Upper lobe of right lung (tissue), 1 donor: ENCODE results near the gene GCDH. TPM values are rescaled to one million over a fixed set of nuclear protein-coding genes. Genes with fewer than 3 reads are reported as not detected.
"Not testable (repeated sequence)": the region's sequence is repeated elsewhere in the genome, so short reads cannot be mapped to it uniquely, and the experiment has no call there.

ENCODE experiments used
- ATAC-seq: fragments of 200-7000 bp; cut with Tn5 transposase; one replicate; pipeline ENCODE4 v1.9.1; 2020; ENCODE audit warnings: mild to moderate bottlenecking, moderate library complexity
- DNase-seq: peaks from one replicate; pipeline ENCODE4 v3.0.0-alpha.2; 2020
- H3K27ac ChIP-seq: fragments of 200-600 bp; one replicate; pipeline ENCODE4 v1.8.0; 2022
- H3K27me3 ChIP-seq: fragments of 200-600 bp; one replicate; pipeline ENCODE4 v1.8.0; 2022; ENCODE audit warnings: mild to moderate bottlenecking
- H3K36me3 ChIP-seq: fragments of 200-600 bp; one replicate; pipeline ENCODE4 v1.8.0; 2022
- H3K4me1 ChIP-seq: fragments of 200-600 bp; one replicate; pipeline ENCODE4 v1.8.0; 2022
- H3K4me3 ChIP-seq: fragments of 200-600 bp; one replicate; pipeline ENCODE4 v1.8.0; 2022; ENCODE audit warnings: mild to moderate bottlenecking
- H3K9me3 ChIP-seq: fragments of 200-600 bp; one replicate; pipeline ENCODE4 v1.8.0; 2022
- CTCF ChIP-seq: fragments of 200-600 bp; IDR thresholded peaks from one replicate; pipeline ENCODE4 v1.8.0; 2022; ENCODE audit warnings: antibody characterized with exemption
- intact Hi-C: fragments of 100-400 bp; cut with DNase I; formaldehyde crosslinking; loops from one replicate; pipeline ENCODE4 v1.11.0; 2022
- total RNA-seq: library from RNA; stranded (reverse); fragmentation: NEBNext Ultra II Directional; extraction: Animal tissue kit (Norgen Biotek cat#: 25700); gene quantifications from one replicate; pipeline ENCODE4 v1.2.1, GENCODE V29; 2021
- donor health status: DM: no; HTN: yes; CAD: no; lungs with severe emphysema.

Gene GCDH
- total RNA-seq, 1 donor from 2014 or later = 21.0 TPM

- ATAC-seq (peak; percentile 90), DNase-seq (no peak)
- H3K27ac ChIP-seq = peak overlapping the region; percentile 24
Measured at GRCh38 chr19:12907166-12907565, 16.2 kb downstream of the GCDH start.

GRCh38 chr19:12912571-12912970, 21.6 kb downstream of the GCDH start:
- peak overlapping the region; percentile 60 for H3K27ac ChIP-seq
- ATAC-seq = no peak
- H3K27me3 ChIP-seq = no peaks in the 10 kb centered on the region
- no peak for DNase-seq
- H3K4me1 ChIP-seq = peaks cover 20% of the 10 kb centered on the region
- intact Hi-C loops = no loop called here
- peak overlapping the region; percentile 21 for H3K4me3 ChIP-seq
- no peak for TF ChIP-seq CTCF
- H3K9me3 ChIP-seq = no peaks in the 10 kb centered on the region
- H3K36me3 ChIP-seq = no peaks in the 10 kb centered on the region

More at GRCh38 chr19:12907166-12907565, 16.2 kb downstream of the GCDH start:
- no peaks in the 10 kb centered on the region for H3K4me1 ChIP-seq
- no peak for TF ChIP-seq CTCF
- no peak overlapping the region for H3K4me3 ChIP-seq
- no peaks in the 10 kb centered on the region for H3K36me3 ChIP-seq
- H3K27me3 ChIP-seq = no peaks in the 10 kb centered on the region
- intact Hi-C loops = no loop called here
- no peaks in the 10 kb centered on the region for H3K9me3 ChIP-seq

GRCh38 chr19:12913011-12913561, 22.1 kb downstream of the GCDH start:
- ATAC-seq (peak; percentile 78), DNase-seq (peak; percentile 76)
- H3K9me3 ChIP-seq = no peaks in the 10 kb centered on the region
- no peaks in the 10 kb centered on the region for H3K27me3 ChIP-seq
- peaks cover 20% of the 10 kb centered on the region for H3K4me1 ChIP-seq
- intact Hi-C loops = no loop called here
- peak overlapping the region; percentile 60 for H3K27ac ChIP-seq
- H3K36me3 ChIP-seq = no peaks in the 10 kb centered on the region
- H3K4me3 ChIP-seq = peak overlapping the region; percentile 21
- no peak for TF ChIP-seq CTCF

GRCh38 chr19:12913851-12914690, 23.1 kb downstream of the GCDH start:
- DNase-seq (no peak), ATAC-seq (peak; percentile 36)
- Histone ChIP-seq H3K27ac (peak overlapping the region; percentile 60), H3K27me3 (no peaks in the 10 kb centered on the region), H3K4me3 (no peak overlapping the region), H3K4me1 (peaks cover 24% of the 10 kb centered on the region), H3K36me3 (no peaks in the 10 kb centered on the region), H3K9me3 (no peaks in the 10 kb centered on the region)
- TF ChIP-seq CTCF = no peak
- intact Hi-C loops = no loop called here

- H3K9me3 ChIP-seq, H3K27ac ChIP-seq, ATAC-seq, DNase-seq, intact Hi-C loops, H3K4me3 ChIP-seq, H3K27me3 ChIP-seq, H3K36me3 ChIP-seq: not testable (repeated sequence)
- H3K4me1 ChIP-seq = peaks cover 24% of the 10 kb centered on the region
Measured at GRCh38 chr19:12915860-12916259, 24.9 kb downstream of the GCDH start.

GRCh38 chr19:12918253-12918652, 27.3 kb downstream of the GCDH start:
- no peak for ATAC-seq

More at GRCh38 chr19:12918253-12918652, 27.3 kb downstream of the GCDH start:
- H3K4me1 ChIP-seq = peaks cover 15% of the 10 kb centered on the region
- DNase-seq = no peak
- no peak for TF ChIP-seq CTCF
- intact Hi-C loops = no loop called here
- peaks cover 12% of the 10 kb centered on the region for H3K36me3 ChIP-seq
- no peaks in the 10 kb centered on the region for H3K27me3 ChIP-seq
- H3K4me3 ChIP-seq = no peak overlapping the region
- H3K27ac ChIP-seq = no peak overlapping the region
- H3K9me3 ChIP-seq = no peaks in the 10 kb centered on the region
